ENCODE data around the gene TTC9B.

DNA sequence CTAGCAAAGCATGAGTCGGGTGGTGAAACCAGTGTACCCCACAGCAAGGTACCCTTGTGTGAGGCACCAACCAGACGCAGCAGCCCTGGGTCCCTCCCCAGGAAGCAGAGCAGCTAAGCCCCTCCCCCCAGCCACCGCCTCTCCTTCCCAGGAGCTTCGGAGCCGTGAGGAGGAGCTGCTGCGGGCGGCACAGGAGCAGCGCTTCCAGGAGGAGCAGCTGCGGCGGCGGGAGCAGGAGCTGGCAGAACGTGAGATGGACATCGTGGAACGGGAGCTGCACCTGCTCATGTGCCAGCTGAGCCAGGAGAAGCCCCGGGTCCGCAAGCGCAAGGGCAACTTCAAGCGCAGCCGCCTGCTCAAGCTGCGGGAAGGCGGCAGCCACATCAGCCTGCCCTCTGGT, 12.4 kb downstream of the TTC9B start:
- TF ChIP-seq, protein P1, sequence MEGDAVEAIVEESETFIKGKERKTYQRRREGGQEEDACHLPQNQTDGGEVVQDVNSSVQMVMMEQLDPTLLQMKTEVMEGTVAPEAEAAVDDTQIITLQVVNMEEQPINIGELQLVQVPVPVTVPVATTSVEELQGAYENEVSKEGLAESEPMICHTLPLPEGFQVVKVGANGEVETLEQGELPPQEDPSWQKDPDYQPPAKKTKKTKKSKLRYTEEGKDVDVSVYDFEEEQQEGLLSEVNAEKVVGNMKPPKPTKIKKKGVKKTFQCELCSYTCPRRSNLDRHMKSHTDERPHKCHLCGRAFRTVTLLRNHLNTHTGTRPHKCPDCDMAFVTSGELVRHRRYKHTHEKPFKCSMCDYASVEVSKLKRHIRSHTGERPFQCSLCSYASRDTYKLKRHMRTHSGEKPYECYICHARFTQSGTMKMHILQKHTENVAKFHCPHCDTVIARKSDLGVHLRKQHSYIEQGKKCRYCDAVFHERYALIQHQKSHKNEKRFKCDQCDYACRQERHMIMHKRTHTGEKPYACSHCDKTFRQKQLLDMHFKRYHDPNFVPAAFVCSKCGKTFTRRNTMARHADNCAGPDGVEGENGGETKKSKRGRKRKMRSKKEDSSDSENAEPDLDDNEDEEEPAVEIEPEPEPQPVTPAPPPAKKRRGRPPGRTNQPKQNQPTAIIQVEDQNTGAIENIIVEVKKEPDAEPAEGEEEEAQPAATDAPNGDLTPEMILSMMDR (IDR thresholded peaks at IDR 0.05), result no peak
- TF ChIP-seq POLR2AphosphoS5 (IDR thresholded peaks at IDR 0.05; ENCODE audit: insufficient read depth in 1 of 2, low read depth in 1 of 2), result no peak
